Keratinocyte (primary cell): ENCODE results near the gene IL3.

Experiments
- EZH2 ChIP-seq: IDR thresholded peaks from one replicate; pipeline ENCODE4 v1.6.1; 2012; ENCODE audit warnings: inconsistent platforms, mild to moderate bottlenecking, low read length, moderate library complexity
- TF ChIP-seq, protein P1 (sequence below), 3 experiments: IDR thresholded peaks in 1 of 3; conservative IDR thresholded peaks in 1 of 3; optimal IDR thresholded peaks in 1 of 3; 2 replicates in 2 of 3; 3 replicates in 1 of 3; pipeline versions ENCODE3 to v1.5.1; 2011; ENCODE audit warnings: low read length in 3 of 3, mild to moderate bottlenecking in 3 of 3, moderate library complexity in 2 of 3, control low read depth in 1 of 3, inconsistent platforms in 1 of 3; ENCODE audit not compliant: insufficient read depth in 2 of 3; ENCODE audit errors: extremely low read depth in 1 of 3

- TF ChIP-seq, protein P1, sequence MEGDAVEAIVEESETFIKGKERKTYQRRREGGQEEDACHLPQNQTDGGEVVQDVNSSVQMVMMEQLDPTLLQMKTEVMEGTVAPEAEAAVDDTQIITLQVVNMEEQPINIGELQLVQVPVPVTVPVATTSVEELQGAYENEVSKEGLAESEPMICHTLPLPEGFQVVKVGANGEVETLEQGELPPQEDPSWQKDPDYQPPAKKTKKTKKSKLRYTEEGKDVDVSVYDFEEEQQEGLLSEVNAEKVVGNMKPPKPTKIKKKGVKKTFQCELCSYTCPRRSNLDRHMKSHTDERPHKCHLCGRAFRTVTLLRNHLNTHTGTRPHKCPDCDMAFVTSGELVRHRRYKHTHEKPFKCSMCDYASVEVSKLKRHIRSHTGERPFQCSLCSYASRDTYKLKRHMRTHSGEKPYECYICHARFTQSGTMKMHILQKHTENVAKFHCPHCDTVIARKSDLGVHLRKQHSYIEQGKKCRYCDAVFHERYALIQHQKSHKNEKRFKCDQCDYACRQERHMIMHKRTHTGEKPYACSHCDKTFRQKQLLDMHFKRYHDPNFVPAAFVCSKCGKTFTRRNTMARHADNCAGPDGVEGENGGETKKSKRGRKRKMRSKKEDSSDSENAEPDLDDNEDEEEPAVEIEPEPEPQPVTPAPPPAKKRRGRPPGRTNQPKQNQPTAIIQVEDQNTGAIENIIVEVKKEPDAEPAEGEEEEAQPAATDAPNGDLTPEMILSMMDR (optimal IDR thresholded peaks at IDR 0.05 in 1 of 3, IDR thresholded peaks at IDR 0.05 in 1 of 3, conservative IDR thresholded peaks at IDR 0.05 in 1 of 3; ENCODE audit: extremely low read depth in 1 of 3, insufficient read depth in 2 of 3, low read length in 3 of 3) = no peak
- TF ChIP-seq EZH2 = no peak
Measured at GRCh38 chr5:132066871-132067270, 6.4 kb downstream of the IL3 start.
